Left lobe of liver (tissue), 2 donors: Measurements from ENCODE around the gene SMARCC1. TPM values are rescaled to one million over a fixed set of nuclear protein-coding genes. Genes with fewer than 3 reads are reported as not detected.

Source experiments
- ATAC-seq: fragments of 200-7000 bp; cut with Tn5 transposase; one replicate; pipeline ENCODE4 v1.9.1; 2020; ENCODE audit warnings: mild to moderate bottlenecking, moderate library complexity
- DNase-seq: peaks from one replicate; pipeline ENCODE4 v3.0.0-alpha.2; 2020; ENCODE audit warnings: low spot score
- total RNA-seq: library from RNA; stranded (reverse); gene quantifications from one replicate; pipeline ENCODE4 v1.2.1, GENCODE V29; 2021
- donor health status: DM: no; HTN: no; CAD: no; lungs with moderate emphysema.
- donor health status: DM: no; HTN: yes; CAD: no.

The SMARCC1 gene
- total RNA-seq, 1 donor from 2014 or later, result 23.8 TPM

DNA sequence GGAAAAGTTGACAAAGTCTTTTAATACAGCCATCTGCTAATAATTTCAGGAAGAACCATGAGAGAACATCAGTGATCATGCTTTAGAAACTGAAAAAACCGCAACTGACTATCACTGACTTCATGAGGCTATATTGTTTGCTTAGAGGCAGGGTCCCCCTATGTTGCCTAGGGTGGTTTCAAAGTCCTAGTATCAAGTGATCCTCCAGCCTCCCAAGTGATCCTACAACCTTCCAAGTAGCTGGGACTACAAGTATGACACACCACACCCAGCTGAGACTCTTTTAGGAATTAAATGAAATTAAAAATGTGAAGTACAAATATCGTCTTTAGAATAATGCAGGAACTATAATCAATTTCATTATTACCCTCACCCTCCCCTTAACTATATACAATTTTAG is 144.8 kb downstream of the SMARCC1 start:
- ATAC-seq (no peak), DNase-seq (no peak)

DNA sequence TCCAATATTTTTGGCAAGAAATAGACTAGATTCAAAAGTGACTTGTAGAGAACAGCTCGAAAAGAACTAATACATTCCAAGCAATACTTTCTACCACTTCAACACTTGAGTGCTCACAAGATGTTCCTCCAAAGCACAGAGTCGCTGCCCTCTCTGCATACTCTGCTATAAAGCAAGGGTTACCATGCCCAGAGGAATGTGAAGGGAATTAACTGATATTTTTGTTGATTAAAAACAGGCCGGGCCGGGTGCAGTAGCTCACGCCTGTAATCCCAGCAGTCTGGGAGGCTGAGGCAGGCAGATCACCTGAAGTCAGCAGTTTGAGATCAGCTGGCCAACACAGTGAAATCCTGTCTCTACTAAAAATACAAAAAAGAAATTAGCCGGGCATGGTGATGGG is 145.5 kb downstream of the SMARCC1 start:
- ATAC-seq, result no peak
- DNase-seq, result no peak

DNA sequence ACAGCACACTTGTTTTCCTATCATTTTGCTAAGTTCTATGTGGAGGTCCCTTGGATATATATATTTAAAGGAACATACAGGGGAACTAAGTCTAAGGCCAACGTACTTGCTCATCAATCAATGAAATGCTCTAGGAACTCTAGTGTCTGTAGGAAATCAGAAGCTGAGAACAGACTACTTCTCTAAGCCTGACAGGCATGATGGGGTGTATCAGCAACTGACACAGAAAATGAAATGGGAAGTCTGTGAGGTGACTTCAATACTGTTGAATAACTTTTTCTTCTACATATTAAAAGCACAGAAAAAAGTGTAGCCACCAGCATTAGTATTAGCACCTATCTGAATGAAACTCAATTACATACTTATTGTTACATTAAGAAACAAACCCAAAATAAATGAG is 146.2 kb downstream of the SMARCC1 start:
- no peak for ATAC-seq
- DNase-seq, result no peak

DNA sequence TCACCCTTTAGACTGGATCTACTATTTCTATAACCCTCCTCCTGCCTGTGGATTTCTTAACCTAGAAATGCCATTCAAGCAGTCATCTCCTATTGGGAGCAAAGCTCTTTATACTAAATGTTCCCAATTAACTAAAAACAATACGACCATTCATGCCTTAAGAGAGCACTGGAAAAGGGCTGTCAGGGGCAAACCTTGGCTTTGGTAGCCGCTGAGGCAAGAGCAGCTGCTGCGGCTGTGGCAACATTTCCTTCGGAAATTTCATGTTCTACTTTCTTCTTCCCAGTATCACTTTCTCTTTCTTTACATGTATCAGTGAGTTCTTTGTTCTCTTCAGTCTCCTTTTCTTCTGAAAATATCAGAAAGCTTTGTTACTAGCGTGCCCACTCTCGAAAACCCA is 146.7 kb downstream of the SMARCC1 start:
- DNase-seq (no peak), ATAC-seq (no peak)

- ATAC-seq, result no peak
- DNase-seq, result no peak
These were observed 150.9 kb downstream of the SMARCC1 start for GRCh38 chr3:47630810-47631209.

DNA sequence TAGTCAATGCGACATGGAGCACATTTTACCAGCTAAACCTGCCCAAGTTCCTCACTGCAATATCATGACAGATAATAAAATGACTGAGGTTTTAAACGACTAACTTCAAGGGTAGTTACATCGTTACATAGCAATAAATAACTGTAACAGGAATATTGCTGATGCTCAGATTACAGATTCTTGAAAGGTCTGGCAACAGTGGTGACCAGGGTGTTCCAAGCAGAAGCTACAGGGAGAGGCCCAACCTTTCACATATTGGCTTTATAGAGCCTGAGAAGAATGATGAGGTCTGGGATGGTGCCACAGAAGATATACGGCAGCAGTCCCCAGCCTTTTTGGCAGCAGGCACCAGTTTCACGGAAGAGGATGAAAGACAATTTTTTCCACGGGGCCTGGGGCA is 151.9 kb downstream of the SMARCC1 start:
- ATAC-seq (no peak), DNase-seq (no peak)

DNA sequence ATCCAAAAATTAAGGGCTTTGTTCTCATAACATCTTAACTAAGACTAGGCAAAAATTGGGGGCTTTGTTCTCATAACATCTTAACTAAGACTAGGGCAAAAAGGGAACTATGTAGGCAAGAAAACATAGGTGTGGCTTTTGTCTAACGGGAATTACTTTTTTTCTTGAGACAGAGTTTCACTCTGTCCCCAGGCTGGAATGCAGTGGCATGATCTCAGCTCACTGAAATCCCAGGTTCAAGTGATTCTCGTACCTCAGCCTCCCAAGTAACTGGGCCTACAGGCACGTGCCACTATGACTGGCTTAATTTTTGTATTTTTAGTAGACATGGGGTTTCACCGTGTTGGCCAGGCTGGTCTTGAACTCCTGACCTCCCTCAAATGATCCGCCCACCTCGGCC is 153.3 kb downstream of the SMARCC1 start:
- no peak for ATAC-seq
- DNase-seq, result no peak

DNA sequence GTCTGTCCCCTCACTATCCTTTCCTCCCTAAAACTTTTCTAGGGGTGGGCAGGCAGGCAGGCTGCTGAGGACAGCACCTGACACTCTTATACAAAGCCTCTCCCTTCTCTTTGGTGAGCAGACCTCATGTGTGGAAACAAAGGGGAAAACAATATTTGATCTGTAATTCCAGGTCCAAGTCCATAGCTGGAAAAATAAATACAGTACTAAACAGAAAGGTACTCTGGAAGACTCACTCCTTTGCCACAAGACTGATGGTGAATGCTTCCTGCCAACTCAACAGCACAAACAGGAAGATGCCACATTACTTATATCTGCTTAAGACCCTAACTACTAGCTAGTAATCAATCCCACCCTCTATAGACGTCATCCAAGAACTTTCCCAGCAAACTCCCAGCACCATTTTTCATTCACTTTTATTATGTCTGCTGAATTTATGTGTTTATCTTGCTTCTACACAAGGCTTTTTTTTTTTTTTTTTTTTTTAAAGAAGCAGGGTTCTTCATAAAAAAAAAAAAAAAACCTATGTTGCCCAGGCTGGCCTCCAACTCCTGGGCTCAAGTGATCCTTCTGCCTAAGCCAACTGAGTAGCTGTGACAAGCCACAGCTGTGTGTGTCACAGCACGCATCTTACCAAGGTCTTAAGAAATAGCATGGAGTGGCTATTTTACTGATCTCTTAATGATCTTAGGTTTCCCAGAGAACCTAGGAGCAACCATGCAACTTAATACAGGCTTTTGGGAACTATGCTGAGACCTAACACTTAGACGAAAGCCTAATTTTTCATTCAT is 158.8 kb downstream of the SMARCC1 start:
- DNase-seq, result no peak
- ATAC-seq, result no peak

DNA sequence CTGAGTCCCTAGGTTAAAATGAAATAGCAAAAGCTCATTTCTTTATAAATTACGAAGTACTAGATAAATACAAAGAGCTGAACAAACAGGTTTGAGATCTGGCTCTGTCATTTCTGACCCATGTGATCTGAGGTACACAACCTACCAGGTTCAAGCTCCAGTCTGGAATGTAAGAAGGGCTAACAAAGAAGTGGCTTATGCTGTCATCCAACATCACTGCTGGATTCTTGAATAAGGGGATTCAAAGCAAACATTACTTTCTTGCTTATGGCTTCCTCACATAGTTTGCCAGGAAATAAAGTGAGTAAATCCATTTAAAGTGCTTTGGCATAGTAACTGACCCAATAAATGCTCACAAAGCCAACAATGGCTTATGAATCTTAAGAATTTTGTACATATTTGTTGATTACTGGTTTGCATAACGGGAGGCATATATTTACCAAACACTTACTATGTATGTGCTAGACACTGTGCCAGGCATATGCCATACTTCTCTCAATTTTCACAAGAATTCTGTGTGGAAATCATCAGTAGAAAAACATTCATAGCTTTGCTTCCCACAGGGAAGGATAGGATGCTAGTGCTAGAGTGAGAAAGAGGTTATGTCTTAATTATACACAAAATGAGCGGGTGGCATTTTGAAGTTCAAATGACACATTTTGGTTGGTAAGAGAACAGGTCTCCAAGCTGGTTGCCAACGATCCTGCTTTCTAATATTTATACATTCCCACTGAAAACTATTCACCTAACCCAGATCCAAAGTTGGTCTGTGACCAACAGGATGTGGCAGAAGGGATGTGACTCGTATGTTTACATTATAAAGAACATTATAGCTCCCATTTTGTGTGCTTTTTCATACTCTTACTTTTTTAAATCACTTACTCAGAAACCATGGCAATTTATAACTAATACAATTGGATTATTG is 164.3 kb downstream of the SMARCC1 start:
- no peak for ATAC-seq

GRCh38 chr3:47614788-47615187 is 166.9 kb downstream of the SMARCC1 start:
- no peak for DNase-seq
- no peak for ATAC-seq

More for the DNA sequence above, 164.3 kb downstream of the SMARCC1 start:
- DNase-seq, result no peak

GRCh38 chr3:47613722-47614121 is 168.0 kb downstream of the SMARCC1 start:
- ATAC-seq (no peak), DNase-seq (no peak)

GRCh38 chr3:47612879-47613278 is 168.8 kb downstream of the SMARCC1 start:
- DNase-seq, result no peak
- no peak for ATAC-seq

DNA sequence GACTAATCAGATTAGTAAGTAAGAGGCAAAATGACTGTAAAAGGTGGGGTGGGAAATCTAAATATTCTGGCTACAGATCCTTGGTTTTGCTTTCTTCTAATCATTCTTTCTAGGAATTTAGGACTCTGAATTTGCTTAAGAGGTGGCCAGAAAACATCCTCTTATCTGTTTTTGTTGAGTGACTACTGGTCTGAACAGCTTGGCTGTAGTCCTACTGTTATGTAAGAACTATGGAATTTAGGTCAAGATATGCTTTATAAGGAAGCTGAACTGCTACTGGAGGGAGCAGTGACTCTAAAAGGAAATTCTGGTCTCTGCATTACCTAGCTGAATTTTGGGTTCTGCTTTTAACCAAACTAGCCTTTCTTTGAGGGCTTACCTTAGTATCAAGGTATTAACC is 169.5 kb downstream of the SMARCC1 start:
- DNase-seq (no peak), ATAC-seq (peak; percentile 65)

- no peak for ATAC-seq
- DNase-seq, result no peak
These were observed 170.1 kb downstream of the SMARCC1 start for GRCh38 chr3:47611576-47611975.

GRCh38 chr3:47610583-47610982 is 171.1 kb downstream of the SMARCC1 start:
- ATAC-seq (no peak), DNase-seq (no peak)

GRCh38 chr3:47607335-47607734 is 174.4 kb downstream of the SMARCC1 start:
- no peak for ATAC-seq
- DNase-seq, result no peak

DNA sequence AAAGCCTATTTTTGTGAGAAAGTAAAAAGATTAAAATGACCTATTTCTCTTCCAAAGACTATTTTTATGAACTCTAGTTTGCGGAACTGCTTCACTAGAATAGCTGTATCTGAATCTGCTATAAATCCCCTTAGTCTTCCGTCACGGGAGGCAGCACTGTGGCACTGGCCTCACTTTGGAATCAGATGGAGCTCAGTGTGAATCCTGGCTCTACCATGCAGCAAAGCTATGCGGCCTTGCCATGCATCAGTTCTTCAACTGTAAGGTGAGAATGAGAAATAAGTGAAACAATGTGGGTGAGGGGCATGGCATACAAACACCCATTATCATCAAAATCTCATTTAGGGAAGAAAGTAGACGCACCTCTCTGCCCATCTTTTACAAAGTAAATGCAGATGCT is 175.5 kb downstream of the SMARCC1 start:
- no peak for DNase-seq
- no peak for ATAC-seq

DNA sequence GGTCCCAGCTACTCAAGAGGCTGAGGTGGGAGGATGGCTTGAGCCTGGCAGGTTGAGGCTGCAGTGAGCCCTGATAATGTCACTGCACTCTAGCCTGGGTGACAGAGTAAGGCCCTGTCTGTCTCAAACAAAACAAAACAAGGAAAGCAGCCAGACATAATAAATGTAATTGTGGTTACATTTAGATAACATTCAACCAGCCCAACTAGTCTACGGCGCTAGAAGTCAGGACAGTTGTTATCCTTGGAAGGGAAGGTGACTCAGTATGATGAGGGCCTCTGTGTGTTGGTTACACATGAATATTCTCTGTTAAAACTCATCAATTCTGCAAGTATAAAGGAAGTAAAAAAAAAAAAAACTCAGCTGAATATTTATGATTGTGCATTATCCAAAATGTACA is 176.0 kb downstream of the SMARCC1 start:
- no peak for ATAC-seq
- DNase-seq, result no peak

DNA sequence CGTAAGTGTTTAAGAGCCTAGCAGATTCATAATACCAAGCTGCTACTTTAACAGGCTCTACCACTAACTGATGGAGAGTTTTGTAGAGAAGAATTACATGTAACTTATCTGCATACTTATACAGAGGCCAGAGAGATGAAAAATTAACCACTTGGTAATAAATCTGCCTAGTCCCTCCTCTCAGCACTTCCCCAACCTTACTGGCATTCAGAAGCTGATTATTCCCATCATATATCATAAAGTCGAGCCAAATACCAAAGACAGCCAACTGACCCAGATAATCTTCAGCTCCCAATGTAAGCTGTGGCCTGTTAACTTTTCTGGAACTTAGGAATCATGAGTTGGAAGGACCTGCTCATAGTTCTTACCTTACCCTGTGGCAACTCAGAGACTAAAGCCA is 177.5 kb downstream of the SMARCC1 start:
- no peak for ATAC-seq

DNA sequence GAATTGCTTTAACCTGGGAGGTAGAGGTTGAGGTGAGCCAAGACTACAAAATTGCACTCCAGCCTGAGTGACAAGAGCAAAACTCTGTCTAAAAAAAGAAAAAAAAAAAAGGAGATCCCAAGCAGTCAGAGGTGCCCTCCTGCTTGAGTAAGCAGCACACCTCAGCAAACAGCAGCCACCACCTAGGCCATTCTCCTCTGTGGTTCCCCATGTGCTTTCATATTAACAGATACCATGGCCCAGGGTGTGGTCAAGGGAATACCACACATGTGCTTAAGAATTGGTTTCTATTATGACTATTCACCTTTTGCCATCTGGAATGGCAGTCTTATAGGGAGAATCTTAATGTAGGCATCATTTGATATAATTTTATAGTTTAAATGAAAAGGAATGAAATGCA is 178.4 kb downstream of the SMARCC1 start:
- DNase-seq (no peak), ATAC-seq (no peak)

More for the DNA sequence above, 177.5 kb downstream of the SMARCC1 start:
- DNase-seq, result no peak

DNA sequence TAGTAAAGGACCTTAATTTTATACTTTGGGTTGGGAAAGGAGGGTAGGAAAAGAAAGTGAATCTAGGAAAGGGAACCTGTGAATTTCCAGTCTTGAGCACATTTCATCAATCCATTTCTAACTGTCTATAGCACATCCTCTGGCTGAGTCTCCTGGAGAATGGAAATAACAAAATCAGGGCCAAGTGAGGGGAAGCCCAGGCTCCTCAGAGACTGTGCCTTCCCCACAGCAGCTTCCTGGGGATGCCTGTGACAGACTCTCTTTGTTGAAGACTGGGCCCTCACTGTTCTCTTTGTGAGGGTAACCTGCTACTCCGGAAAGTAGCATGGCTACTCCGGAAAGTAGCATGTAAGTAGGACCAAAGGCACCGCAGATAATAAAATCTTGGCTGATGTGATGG is 180.4 kb downstream of the SMARCC1 start:
- no peak for DNase-seq
- ATAC-seq, result no peak

DNA sequence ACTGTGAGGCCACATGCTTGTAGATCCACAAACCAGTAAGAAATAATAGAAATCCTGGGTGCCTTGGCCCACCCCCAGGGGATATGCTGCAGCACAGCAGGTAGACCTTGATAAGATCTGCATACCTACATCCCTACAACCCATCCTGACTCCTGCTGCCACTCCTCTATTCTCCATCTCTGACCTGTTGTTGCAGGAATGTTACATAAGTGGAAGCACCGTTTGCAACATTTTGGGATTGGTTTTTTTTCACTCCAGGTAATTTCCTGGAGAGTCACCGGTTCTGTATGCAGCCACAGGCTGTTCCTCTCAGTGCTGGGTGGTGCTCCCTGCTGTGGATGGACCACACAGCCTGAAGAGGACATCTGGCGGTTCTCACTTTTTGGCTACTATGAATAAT is 186.9 kb downstream of the SMARCC1 start:
- DNase-seq (no peak), ATAC-seq (no peak)
